ENCODE measurements around the gene CUBN. TPM values are rescaled to one million over a fixed set of nuclear protein-coding genes. Genes with fewer than 3 reads are reported as not detected.

The CUBN gene
- total and polyA plus RNA-seq, 12 donors = 0.41 to 9.3 (median 1.3) TPM

DNA sequence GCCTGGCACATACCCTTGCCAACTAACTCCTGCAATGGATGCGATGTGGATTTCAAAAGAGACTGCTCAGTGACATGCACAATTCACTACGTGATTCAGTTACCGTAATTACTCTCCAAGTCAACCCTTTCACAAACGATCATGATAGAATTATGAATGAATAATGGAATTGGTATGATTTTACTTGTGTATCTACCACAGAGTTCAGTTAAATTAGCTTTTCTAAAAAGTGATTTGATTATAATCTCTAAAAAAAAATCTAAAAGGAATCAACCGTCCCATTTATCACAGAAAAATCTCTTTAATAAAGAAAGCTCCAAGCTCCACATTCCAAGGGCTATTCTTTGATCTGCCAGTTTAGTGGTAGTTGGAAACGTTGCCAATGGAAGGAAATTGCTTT lies 282.0 kb downstream of the CUBN start:
- no peak overlapping the region for H3K4me3 ChIP-seq
- intact Hi-C loops (cut with DNase I) = no loop called here
- H3K27ac ChIP-seq = no peak overlapping the region
- DNase-seq = no peak
- TF ChIP-seq POLR2A (IDR thresholded peaks at IDR 0.05) (no peak), CTCF (IDR thresholded peaks at IDR 0.05) (no peak)
- WGBS, 4 donors = 74 to 85% (median 80%) methylated on average over 6 of the region's 6 CpGs
- H3K27me3 ChIP-seq = peaks cover 5% of the 10 kb centered on the region
- H3K9me3 ChIP-seq (replicated peaks in 1 of 3) = no peaks in the 10 kb centered on the region
- no peaks in the 10 kb centered on the region for H3K36me3 ChIP-seq (replicated peaks in 1 of 2)
- peaks cover 0 to 4% of the 10 kb centered on the region in 2 donors for H3K4me1 ChIP-seq (replicated peaks in 1 of 2)

- TF ChIP-seq CTCF (IDR thresholded peaks at IDR 0.05) (no peak), POLR2A (IDR thresholded peaks at IDR 0.05) (no peak)
- DNase-seq = no peak
- Histone ChIP-seq H3K4me1 (replicated peaks in 1 of 2) (peaks cover 0 to 4% of the 10 kb centered on the region in 2 donors), H3K27me3 (peaks cover 5% of the 10 kb centered on the region), H3K36me3 (replicated peaks in 1 of 2) (no peaks in the 10 kb centered on the region), H3K27ac (no peak overlapping the region), H3K4me3 (no peak overlapping the region), H3K9me3 (replicated peaks in 1 of 3) (no peaks in the 10 kb centered on the region)
- intact Hi-C loops (cut with DNase I) = no loop called here
Observed at GRCh38 chr10:16845248-16845647, 284.4 kb downstream of the CUBN start.

- WGBS, 4 donors = 0 to 3% (median 1%) methylated on average over 1 of the region's 1 CpG
- TF ChIP-seq POLR2A (IDR thresholded peaks at IDR 0.05) (no peak), CTCF (IDR thresholded peaks at IDR 0.05) (peak; percentile 57 to 80 (median 72))
- Histone ChIP-seq H3K27ac (peak overlapping the region in 1 of 5 donors; percentile 20), H3K4me1 (replicated peaks in 1 of 2) (peaks cover 0 to 4% of the 10 kb centered on the region in 2 donors), H3K9me3 (replicated peaks in 1 of 3) (no peaks in the 10 kb centered on the region), H3K36me3 (replicated peaks in 1 of 2) (no peaks in the 10 kb centered on the region), H3K4me3 (no peak overlapping the region), H3K27me3 (no peaks in the 10 kb centered on the region)
- DNase-seq = peak in 3 of 7 donors; percentile 17 to 42 (median 24)
- intact Hi-C loops (cut with DNase I) = loop anchor here (2.0 to 5.0 kb wide), 2 partner anchors 414 to 415 kb away; no protein-coding TSS in a partner anchor
Observed at GRCh38 chr10:16843252-16843870, 286.2 kb downstream of the CUBN start.

DNA sequence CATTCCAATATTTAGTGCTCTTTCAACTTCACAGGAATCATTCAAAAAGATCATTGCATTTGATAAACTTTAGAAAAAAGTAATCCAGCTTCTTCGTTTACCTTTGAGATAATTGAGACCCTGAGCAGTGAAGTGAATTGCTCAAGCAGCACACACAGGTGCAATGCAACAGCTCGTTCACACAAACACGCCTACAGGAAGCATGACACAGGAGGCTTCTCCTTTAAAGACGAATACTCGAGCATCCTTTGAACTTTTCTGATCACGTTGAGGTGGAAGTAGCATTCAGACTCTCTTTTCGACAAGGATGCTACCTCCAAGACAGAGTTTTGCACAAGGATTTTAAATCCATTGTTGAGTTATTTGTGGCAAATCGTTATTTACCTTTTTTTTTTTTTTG lies 294.4 kb downstream of the CUBN start:
- TF ChIP-seq CTCF (IDR thresholded peaks at IDR 0.05) = no peak
- no peak for TF ChIP-seq POLR2A (IDR thresholded peaks at IDR 0.05)
- 81 to 90% (median 84%) methylated on average over 8 of the region's 8 CpGs for WGBS, 4 donors
- H3K27ac ChIP-seq = no peak overlapping the region
- H3K4me1 ChIP-seq (replicated peaks in 1 of 2) = no peaks in the 10 kb centered on the region
- DNase-seq = no peak
- no peaks in the 10 kb centered on the region for H3K9me3 ChIP-seq (replicated peaks in 1 of 3)
- intact Hi-C loops (cut with DNase I) = no loop called here
- H3K27me3 ChIP-seq = no peaks in the 10 kb centered on the region
- H3K4me3 ChIP-seq = no peak overlapping the region
- no peaks in the 10 kb centered on the region for H3K36me3 ChIP-seq (replicated peaks in 1 of 2)
